CD14-positive monocyte (primary cell): ENCODE results near the gene SRA1. TPM values are rescaled to one million over a fixed set of nuclear protein-coding genes. Genes with fewer than 3 reads are reported as not detected.

Experiments used
- DNase-seq, 3 donors: peaks; one replicate each; pipeline ENCODE4 v3.0.0-alpha.2; 2011 to 2022
- H2AFZ ChIP-seq: 2 replicates; pipeline ENCODE4 v1.6.0; 2012; ENCODE audit warnings: mild to moderate bottlenecking, low read depth, low read length, inconsistent platforms; ENCODE audit not compliant: insufficient read depth, poor library complexity, severe bottlenecking
- H3K27ac ChIP-seq, 2 donors: 1 replicate in 1 of 2; 2 replicates in 1 of 2; pipeline ENCODE4 v1.5.1; 2012 to 2013; ENCODE audit warnings: low read length in 2 of 2, control low read depth in 1 of 2, inconsistent platforms in 1 of 2, low read depth in 1 of 2, mild to moderate bottlenecking in 1 of 2
- H3K27me3 ChIP-seq, 2 donors: one replicate each; pipeline versions ENCODE4 v1.6.0 to v1.6.1; 2011 to 2013; ENCODE audit warnings: low read length in 2 of 2; ENCODE audit not compliant: control insufficient read depth in 2 of 2, insufficient read depth in 2 of 2
- H3K36me3 ChIP-seq, 2 donors: replicated peaks in 1 of 2; 1 replicate in 1 of 2; 2 replicates in 1 of 2; pipeline versions ENCODE4 v1.5.1 to v1.6.1; 2012 to 2013; ENCODE audit warnings: low read length in 2 of 2, control low read depth in 1 of 2, inconsistent platforms in 1 of 2, mild to moderate bottlenecking in 1 of 2; ENCODE audit not compliant: insufficient read depth in 2 of 2, control insufficient read depth in 1 of 2
- H3K4me1 ChIP-seq, 2 donors: 1 replicate in 1 of 2; 2 replicates in 1 of 2; pipeline versions ENCODE4 v1.5.1 to v1.6.1; 2012 to 2013; ENCODE audit warnings: low read length in 2 of 2, control low read depth in 1 of 2, inconsistent platforms in 1 of 2, mild to moderate bottlenecking in 1 of 2, moderate library complexity in 1 of 2; ENCODE audit not compliant: insufficient read depth in 2 of 2, control insufficient read depth in 1 of 2
- H3K4me2 ChIP-seq: replicated peaks from 2 replicates; pipeline ENCODE3; 2012; ENCODE audit warnings: low read length, moderate library complexity, mild to moderate bottlenecking; ENCODE audit not compliant: poor library complexity, severe bottlenecking; ENCODE audit errors: extremely low read depth
- H3K4me3 ChIP-seq, 3 experiments: fragments of 200-600 bp in 1 of 3; sonication (generic) in 1 of 3; replicated peaks in 1 of 3; 1 replicate in 2 of 3; 2 replicates in 1 of 3; pipeline ENCODE4 v1.5.1; 2011 to 2013; ENCODE audit warnings: low read length in 3 of 3, mild to moderate bottlenecking in 3 of 3, control low read depth in 2 of 3, low read depth in 2 of 3, inconsistent platforms in 1 of 3, moderate library complexity in 1 of 3
- H3K79me2 ChIP-seq: 2 replicates; pipeline ENCODE4 v1.6.0; 2012; ENCODE audit warnings: mild to moderate bottlenecking, control low read depth, inconsistent platforms, low read length, moderate library complexity; ENCODE audit not compliant: insufficient read depth
- H3K9ac ChIP-seq: 2 replicates; pipeline ENCODE4 v1.6.0; 2017; ENCODE audit warnings: low read length, mild to moderate bottlenecking; ENCODE audit not compliant: insufficient read depth, poor library complexity, severe bottlenecking
- H3K9me3 ChIP-seq, 2 donors: replicated peaks in 1 of 2; 1 replicate in 1 of 2; 2 replicates in 1 of 2; pipeline versions ENCODE4 v1.5.1 to v1.6.1; 2012 to 2013; ENCODE audit warnings: low read length in 2 of 2, control low read depth in 1 of 2; ENCODE audit not compliant: control insufficient read depth in 1 of 2, insufficient read depth in 1 of 2
- H4K20me1 ChIP-seq: 2 replicates; pipeline ENCODE4 v1.6.0; 2012; ENCODE audit warnings: mild to moderate bottlenecking, low read length, control low read depth, moderate library complexity; ENCODE audit not compliant: insufficient read depth
- H3K27ac Mint-ChIP-seq, 7 donors: one replicate each; pipeline ENCODE4 v1.8.0; 2020; ENCODE audit warnings: mild to moderate bottlenecking in 7 of 7, mixed read lengths in 7 of 7, moderate library complexity in 6 of 7, inconsistent platforms in 2 of 7
- H3K27me3 Mint-ChIP-seq, 3 donors: one replicate each; pipeline ENCODE4 v1.8.0; 2021 to 2022; ENCODE audit warnings: low read depth in 3 of 3, mild to moderate bottlenecking in 3 of 3, mixed read lengths in 3 of 3, moderate library complexity in 3 of 3, inconsistent platforms in 1 of 3
- H3K36me3 Mint-ChIP-seq, 2 donors: one replicate each; pipeline ENCODE4 v1.8.0; 2020; ENCODE audit warnings: mixed read lengths in 2 of 2, inconsistent platforms in 1 of 2, mild to moderate bottlenecking in 1 of 2
- H3K4me1 Mint-ChIP-seq: one replicate; pipeline ENCODE4 v1.8.0; 2020; ENCODE audit warnings: mild to moderate bottlenecking, mixed read lengths
- H3K4me3 Mint-ChIP-seq, 2 donors: one replicate each; pipeline ENCODE4 v1.8.0; 2020; ENCODE audit warnings: mild to moderate bottlenecking in 2 of 2, mixed read lengths in 2 of 2, moderate library complexity in 1 of 2
- H3K9me3 Mint-ChIP-seq, 7 donors: one replicate each; pipeline ENCODE4 v1.8.0; 2020 to 2022; ENCODE audit warnings: mixed read lengths in 7 of 7, mild to moderate bottlenecking in 6 of 7, moderate library complexity in 6 of 7, inconsistent platforms in 2 of 7
- CTCF ChIP-seq: fragments of 200-600 bp; IDR thresholded peaks from one replicate; pipeline ENCODE4 v1.8.0; 2022; ENCODE audit warnings: antibody characterized with exemption, mild to moderate bottlenecking
- WGBS: methylation state at CpG from one replicate; pipeline ENCODE4 v1.1.5; 2013; ENCODE audit warnings: missing lambda C conversion rate; ENCODE audit not compliant: insufficient coverage; 5-methylcytosine and 5-hydroxymethylcytosine counted together
- intact Hi-C, 2 donors: fragments of 100-400 bp; cut with micrococcal nuclease; formaldehyde crosslinking; loops; one replicate each; pipeline versions ENCODE4 v1.15.0 to v1.15.1; 2023
- polyA plus RNA-seq, 3 donors: library from polyadenylated mRNA; depleted of rRNA in 1 of 3; unstranded in 2 of 3; stranded (reverse) in 1 of 3; fragments of 300-500 nt in 2 of 3; fragments of >200 nt in 1 of 3; fragmentation: Illumina TruSeq in 2 of 3; gene quantifications; 1 replicate in 2 of 3; 2 replicates in 1 of 3; pipeline ENCODE4 v1.2.3, GENCODE V29; 2012 to 2021

The SRA1 gene
- polyA plus RNA-seq, 3 donors: 72.4 to 97.2 (median 80.8) TPM

DNA sequence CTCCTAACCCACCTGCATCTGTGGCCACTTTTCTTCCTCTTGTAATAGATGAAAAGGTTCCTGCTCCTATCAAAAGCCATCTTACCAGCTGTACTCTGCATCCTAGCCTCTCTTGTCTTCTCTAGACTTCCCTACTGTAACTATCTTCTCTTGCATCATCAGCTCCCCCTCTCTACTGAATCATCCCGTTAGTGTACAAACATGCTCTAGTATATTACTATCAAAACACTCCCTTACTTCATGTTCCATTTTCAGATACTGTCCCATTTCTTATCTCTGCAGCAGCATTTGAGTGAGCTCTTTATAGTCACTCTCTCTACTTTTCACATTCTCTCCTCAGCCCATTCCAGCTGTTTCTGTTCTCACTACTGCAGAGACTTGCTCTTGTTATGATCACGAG lies 2.8 kb downstream of the SRA1 start:
- Mint-ChIP-seq H3K36me3 (peaks cover 59 to 65% of the 10 kb centered on the region in 2 donors), H3K27ac (peak overlapping the region; percentile 83 to 99 (median 89)), H3K9me3 (peaks cover 0 to 2% (median 0%) of the 10 kb centered on the region in 7 donors), H3K27me3 (peaks cover 0 to 3% (median 0%) of the 10 kb centered on the region in 3 donors), H3K4me3 (peak overlapping the region; percentile 0 to 27), H3K4me1 (peaks cover 69% of the 10 kb centered on the region)
- DNase-seq: peak; percentile 68 to 81 (median 73)
- WGBS: 42% methylated on average over 2 of the region's 2 CpGs
- H4K20me1 ChIP-seq: peaks cover 64% of the 10 kb centered on the region
- H2AFZ ChIP-seq: no peak overlapping the region
- peaks cover 77% of the 10 kb centered on the region for H3K79me2 ChIP-seq
- peak overlapping the region; percentile 2 to 72 for H3K27ac ChIP-seq
- intact Hi-C loops: loop anchor here in 1 of 2 donors (5.0 kb wide), 1 partner anchor 93 kb away; the partner anchor contains the start of genes IK and NDUFA2
- H3K9ac ChIP-seq: no peak overlapping the region
- no peak for TF ChIP-seq CTCF
- peak overlapping the region in 1 of 3 experiments; percentile 87 for H3K4me3 ChIP-seq
- H3K36me3 ChIP-seq: peaks cover 25 to 33% of the 10 kb centered on the region in 2 donors
- H3K9me3 ChIP-seq: no peaks in the 10 kb centered on the region
- H3K27me3 ChIP-seq: no peaks in the 10 kb centered on the region
- peaks cover 52 to 69% of the 10 kb centered on the region in 2 donors for H3K4me1 ChIP-seq
- peak overlapping the region; percentile 51 for H3K4me2 ChIP-seq

DNA sequence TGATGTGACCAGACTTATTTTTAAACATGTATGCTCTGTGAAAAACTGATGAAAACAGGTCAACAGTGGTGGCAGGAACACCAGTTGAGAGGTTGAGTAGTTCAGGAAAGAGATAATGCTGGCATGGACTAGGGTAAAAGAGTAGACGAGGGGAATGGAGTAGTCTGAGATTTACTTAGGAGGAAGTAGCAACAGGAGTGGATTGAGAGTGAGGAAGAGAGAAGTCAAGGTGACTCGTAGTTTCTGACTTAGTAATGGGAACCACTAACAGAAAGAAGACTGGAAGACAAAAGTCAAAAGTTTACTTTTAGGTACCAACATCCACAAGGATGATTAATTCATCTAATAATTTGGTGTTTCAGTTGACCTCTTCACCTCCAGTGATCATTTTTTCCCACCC lies 3.6 kb downstream of the SRA1 start:
- Histone ChIP-seq H3K36me3 (peaks cover 26 to 32% of the 10 kb centered on the region in 2 donors), H3K79me2 (peaks cover 85% of the 10 kb centered on the region), H3K9ac (no peak overlapping the region), H4K20me1 (peaks cover 72% of the 10 kb centered on the region), H3K4me3 (peak overlapping the region in 1 of 3 experiments; percentile 87), H3K4me2 (peak overlapping the region; percentile 51), H3K27me3 (no peaks in the 10 kb centered on the region), H2AFZ (no peak overlapping the region), H3K9me3 (no peaks in the 10 kb centered on the region), H3K4me1 (peaks cover 60 to 77% of the 10 kb centered on the region in 2 donors), H3K27ac (peak overlapping the region in 1 of 2 donors; percentile 72)
- DNase-seq: peak in 2 of 3 donors; percentile 68 to 73
- H3K4me3 Mint-ChIP-seq: peak overlapping the region in 1 of 2 donors; percentile 40
- peaks cover 0 to 3% (median 0%) of the 10 kb centered on the region in 3 donors for H3K27me3 Mint-ChIP-seq
- peaks cover 61 to 64% of the 10 kb centered on the region in 2 donors for H3K36me3 Mint-ChIP-seq
- 0% methylated on average over 1 of the region's 2 CpGs for WGBS
- intact Hi-C loops: loop anchor here in 1 of 2 donors (5.0 kb wide), 1 partner anchor 94 kb away; the partner anchor contains the start of genes IK and NDUFA2
- peaks cover 0 to 2% (median 0%) of the 10 kb centered on the region in 7 donors for H3K9me3 Mint-ChIP-seq
- TF ChIP-seq CTCF: no peak
- peaks cover 73% of the 10 kb centered on the region for H3K4me1 Mint-ChIP-seq
- peak overlapping the region; percentile 83 to 98 (median 89) for H3K27ac Mint-ChIP-seq
